Brain microvascular endothelial cell (primary cell): Measurements from ENCODE around the gene SLAMF9.
A peak's percentile ranks its signal among the peaks of the same experiment; 100 is the strongest.

Experiments
- DNase-seq: peaks from one replicate; pipeline ENCODE4 v3.0.0-alpha.2; 2020
- H3K27ac ChIP-seq: fragments of 250-450 bp; sonication (Bioruptor Pico); 2 replicates; pipeline ENCODE4 v1.5.1; 2020; ENCODE audit warnings: mild to moderate bottlenecking, moderate library complexity
- H3K27me3 ChIP-seq: fragments of 250-450 bp; sonication (Bioruptor Pico); replicated peaks from 2 replicates; pipeline ENCODE4 v1.5.1; 2020; ENCODE audit warnings: mild to moderate bottlenecking
- H3K36me3 ChIP-seq: fragments of 250-450 bp; sonication (Bioruptor Pico); replicated peaks from 2 replicates; pipeline ENCODE4 v1.5.1; 2020; ENCODE audit warnings: mild to moderate bottlenecking
- H3K4me3 ChIP-seq: 2 replicates; pipeline ENCODE4 v1.5.1; 2011; ENCODE audit warnings: low read depth, mild to moderate bottlenecking, control low read depth, low read length, moderate library complexity
- in situ Hi-C: cut with HindIII; loops from 2 replicates; pipeline ENCODE4 v1.10.0; 2017; ENCODE audit warnings: low sequenced_read_pairs, low pct_ligation_motif_present
- TF ChIP-seq, protein P1 (sequence below): IDR thresholded peaks from 2 replicates; pipeline ENCODE4 v1.5.1; 2011; ENCODE audit warnings: low read depth, mild to moderate bottlenecking, moderate library complexity, low read length, control low read depth, inconsistent platforms; ENCODE audit errors: missing control alignments

The SLAMF9 gene

DNA sequence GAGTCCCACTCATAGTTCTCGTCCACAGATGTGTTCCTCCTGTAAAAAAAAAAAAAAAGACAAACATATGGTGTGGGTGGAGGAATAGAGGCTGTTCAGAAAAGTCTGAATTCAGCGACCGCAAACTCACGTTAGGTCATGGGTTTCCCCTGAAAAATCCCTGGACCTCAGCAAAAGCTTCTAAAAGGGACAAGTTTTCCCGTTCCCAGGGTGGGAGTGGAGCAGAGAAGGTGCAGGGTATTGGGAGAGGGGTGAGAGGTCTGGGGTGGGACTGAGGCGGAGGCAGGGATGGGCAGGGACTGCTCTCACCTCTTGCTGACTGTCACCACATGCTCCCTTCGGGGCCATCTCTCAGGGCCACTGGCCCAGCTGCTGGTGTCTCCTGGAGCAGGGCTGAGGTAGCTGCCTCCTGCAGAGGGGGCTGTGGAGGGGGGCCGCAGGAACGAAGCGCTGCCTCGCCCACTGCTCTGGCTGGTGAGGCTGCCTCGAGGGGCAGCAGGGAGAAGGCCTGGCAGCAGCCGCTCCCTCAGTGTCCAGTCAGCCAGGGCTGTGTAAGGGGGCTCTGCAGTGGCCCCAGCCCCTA is 26.1 kb downstream of the SLAMF9 start:
- no peaks in the 10 kb centered on the region for H3K27me3 ChIP-seq
- DNase-seq, result no peak

DNA sequence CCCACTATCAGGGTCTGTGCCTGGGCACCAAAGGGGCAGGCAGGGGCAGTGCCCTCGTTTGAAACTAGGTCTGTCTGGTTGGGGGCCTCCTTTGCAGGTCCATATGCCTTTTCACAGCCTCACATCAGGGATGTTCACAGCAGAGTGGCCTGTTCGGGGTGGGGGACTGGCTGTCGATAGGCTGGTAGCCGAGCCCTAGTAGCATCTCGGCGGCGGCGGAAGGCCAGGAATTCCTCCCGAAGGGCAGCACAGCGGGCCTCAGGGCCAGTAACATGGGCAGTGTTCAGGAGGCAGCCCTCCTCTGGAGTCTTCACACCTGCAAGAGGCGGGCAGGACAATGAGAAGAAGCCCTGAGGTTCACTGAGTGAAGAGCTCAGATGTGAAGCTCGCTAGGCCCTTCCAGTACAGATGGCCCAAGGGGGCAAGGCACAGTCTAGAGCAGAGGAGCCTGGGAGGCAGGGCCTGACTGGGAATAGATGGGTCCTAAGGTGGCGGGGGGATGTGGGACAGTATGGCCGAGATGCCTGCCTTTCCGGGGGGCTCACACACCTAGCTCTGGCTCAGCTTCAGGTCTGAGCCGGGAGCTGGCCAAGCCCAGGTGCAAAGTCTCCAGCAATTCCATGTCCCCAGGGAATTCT is 26.7 kb downstream of the SLAMF9 start:
- in situ Hi-C loops, result no loop called here
- no peak overlapping the region for H3K4me3 ChIP-seq
- no peaks in the 10 kb centered on the region for H3K27me3 ChIP-seq
- no peaks in the 10 kb centered on the region for H3K36me3 ChIP-seq
- TF ChIP-seq, protein P1, sequence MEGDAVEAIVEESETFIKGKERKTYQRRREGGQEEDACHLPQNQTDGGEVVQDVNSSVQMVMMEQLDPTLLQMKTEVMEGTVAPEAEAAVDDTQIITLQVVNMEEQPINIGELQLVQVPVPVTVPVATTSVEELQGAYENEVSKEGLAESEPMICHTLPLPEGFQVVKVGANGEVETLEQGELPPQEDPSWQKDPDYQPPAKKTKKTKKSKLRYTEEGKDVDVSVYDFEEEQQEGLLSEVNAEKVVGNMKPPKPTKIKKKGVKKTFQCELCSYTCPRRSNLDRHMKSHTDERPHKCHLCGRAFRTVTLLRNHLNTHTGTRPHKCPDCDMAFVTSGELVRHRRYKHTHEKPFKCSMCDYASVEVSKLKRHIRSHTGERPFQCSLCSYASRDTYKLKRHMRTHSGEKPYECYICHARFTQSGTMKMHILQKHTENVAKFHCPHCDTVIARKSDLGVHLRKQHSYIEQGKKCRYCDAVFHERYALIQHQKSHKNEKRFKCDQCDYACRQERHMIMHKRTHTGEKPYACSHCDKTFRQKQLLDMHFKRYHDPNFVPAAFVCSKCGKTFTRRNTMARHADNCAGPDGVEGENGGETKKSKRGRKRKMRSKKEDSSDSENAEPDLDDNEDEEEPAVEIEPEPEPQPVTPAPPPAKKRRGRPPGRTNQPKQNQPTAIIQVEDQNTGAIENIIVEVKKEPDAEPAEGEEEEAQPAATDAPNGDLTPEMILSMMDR, result no peak
- no peak overlapping the region for H3K27ac ChIP-seq
- DNase-seq, result no peak

More for the DNA sequence above, 26.1 kb downstream of the SLAMF9 start:
- Histone ChIP-seq H3K27ac (no peak overlapping the region), H3K4me3 (no peak overlapping the region), H3K36me3 (no peaks in the 10 kb centered on the region)
- TF ChIP-seq, protein P1, result peak; percentile 21
- in situ Hi-C loops, result no loop called here

DNA sequence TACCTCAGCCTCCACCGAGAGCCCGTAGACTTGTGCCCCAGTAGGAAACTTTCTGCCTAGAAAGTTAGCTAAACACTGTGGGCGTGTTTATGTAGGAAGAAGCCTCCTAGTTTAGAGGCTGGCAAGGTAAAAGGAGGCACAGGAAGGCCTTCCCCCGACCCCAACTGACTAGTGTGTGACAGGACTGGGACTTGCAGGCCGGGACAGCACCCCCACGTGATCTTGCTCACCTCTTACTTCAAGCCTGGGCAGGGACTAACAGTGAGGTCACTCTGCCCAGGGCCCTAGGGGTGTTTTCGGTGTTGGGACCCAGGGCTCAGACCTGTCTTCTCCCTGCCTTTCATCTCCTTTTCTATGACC is 28.3 kb downstream of the SLAMF9 start:
- H3K36me3 ChIP-seq, result no peaks in the 10 kb centered on the region
- H3K4me3 ChIP-seq, result peak overlapping the region; percentile 100
- H3K27me3 ChIP-seq, result no peaks in the 10 kb centered on the region
- in situ Hi-C loops, result no loop called here
- TF ChIP-seq, protein P1, result no peak
- no peak for DNase-seq
- peak overlapping the region; percentile 97 for H3K27ac ChIP-seq

DNA sequence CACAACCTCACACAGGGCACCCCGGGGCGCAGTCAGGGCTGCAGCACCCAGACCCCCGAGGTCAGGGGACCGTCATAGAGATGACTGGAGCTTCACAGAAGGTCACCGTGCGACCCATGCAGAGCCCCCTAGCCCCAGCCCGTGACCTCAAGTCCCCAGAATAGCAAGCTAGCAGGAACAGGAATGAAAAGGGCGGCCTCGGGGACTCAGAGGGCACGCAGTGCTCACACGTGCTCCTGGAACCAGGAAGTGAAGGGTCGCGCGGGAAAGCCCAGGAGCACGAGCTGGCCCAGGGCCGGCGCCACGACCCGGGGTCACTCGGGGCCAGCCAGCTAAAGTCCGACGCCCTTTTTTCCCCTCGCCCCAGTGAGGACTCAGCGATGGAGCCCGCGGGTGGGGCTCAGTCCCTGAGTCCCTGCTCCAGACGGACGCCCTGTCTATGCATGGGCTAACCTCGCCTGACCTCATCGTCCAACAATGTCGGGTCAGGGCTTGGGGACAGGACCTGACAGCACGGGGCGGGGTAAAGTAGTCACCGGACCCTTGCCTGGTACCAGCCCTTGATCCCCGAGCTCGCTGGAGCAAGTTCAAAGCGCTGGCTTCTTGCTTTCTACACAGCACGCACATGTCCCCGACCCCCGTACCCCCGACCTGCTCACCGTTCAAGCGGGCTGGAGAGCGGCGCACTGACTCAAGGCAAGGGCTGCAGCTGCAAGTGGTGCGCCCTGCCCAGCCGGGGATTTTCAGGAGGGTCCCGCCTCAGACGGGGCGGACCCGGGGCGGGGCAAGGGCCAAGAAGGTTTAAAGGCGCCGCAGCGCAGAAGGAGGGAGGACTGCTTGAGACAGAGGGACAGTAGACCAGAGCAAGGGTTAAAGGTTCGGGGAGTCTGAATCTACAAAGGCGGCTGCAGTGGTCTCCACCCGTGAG is 29.0 kb downstream of the SLAMF9 start, which contains the start of gene TAGLN2:
TAGLN2 (minus strand) TSS at position 717 of the 928 bp plus-strand sequence. CDS start 4,998 bp downstream, outside the sequence.
- Histone ChIP-seq H3K27me3 (no peaks in the 10 kb centered on the region), H3K4me3 (peak within 1 kb of the TSS; percentile 100), H3K36me3 (peaks cover under 1% of the 10 kb centered on the region), H3K27ac (peak within 1 kb of the TSS; percentile 97)
- peak; percentile 87 for DNase-seq
- TF ChIP-seq, protein P1, result no peak
- in situ Hi-C loops, result no loop called here

DNA sequence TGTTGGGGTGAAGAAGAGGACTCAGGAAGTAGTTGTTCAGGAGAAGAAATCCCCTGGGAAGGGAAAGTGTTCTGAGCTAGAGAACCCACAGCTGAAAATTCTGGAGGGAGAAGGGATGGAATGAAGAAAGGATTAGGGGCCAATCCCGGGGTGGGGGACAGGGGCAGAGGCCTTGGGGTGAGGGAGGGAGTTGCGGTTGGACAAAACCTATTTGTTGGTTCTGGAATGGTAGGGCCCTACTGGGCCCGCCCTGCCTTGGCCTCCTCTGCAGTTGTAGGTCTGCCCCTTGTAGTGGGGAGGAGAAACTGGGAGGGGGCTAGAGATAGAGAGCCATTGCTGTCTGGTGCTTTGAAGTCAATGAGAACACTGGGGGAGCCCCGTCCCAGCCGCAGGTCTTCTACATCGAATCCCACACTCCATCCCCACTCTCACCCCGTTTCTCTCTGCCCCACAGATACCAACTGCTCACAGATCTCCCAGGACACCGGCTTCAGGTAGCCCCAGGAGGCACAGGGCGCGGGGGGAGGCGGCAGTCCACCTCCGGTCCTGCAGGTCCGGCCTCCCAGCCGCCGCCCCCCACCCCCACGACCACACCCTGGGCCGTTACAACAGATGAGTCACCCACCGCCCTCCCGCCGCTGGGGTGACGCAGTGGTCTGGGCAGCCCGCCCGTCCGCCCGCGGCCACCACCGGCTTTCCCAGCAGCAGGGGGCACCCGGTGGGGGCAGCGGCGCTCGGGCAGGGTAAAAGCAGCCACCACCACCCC is 29.8 kb downstream of the SLAMF9 start:
- TF ChIP-seq, protein P1, result no peak
- Histone ChIP-seq H3K36me3 (peaks cover 9% of the 10 kb centered on the region), H3K27me3 (no peaks in the 10 kb centered on the region), H3K27ac (peak overlapping the region; percentile 97), H3K4me3 (peak overlapping the region; percentile 100)
- in situ Hi-C loops, result no loop called here
- peak; percentile 90 for DNase-seq
